Right forelimb (tissue), 1 donor: ENCODE results near the gene FAM13A.
"Not testable (repeated sequence)": the region's sequence is repeated elsewhere in the genome, so short reads cannot be mapped to it uniquely, and the experiment has no call there.

Source experiments
- DNase-seq: peaks from one replicate; pipeline ENCODE4 v3.0.0-alpha.2; 2018

The FAM13A gene

DNA sequence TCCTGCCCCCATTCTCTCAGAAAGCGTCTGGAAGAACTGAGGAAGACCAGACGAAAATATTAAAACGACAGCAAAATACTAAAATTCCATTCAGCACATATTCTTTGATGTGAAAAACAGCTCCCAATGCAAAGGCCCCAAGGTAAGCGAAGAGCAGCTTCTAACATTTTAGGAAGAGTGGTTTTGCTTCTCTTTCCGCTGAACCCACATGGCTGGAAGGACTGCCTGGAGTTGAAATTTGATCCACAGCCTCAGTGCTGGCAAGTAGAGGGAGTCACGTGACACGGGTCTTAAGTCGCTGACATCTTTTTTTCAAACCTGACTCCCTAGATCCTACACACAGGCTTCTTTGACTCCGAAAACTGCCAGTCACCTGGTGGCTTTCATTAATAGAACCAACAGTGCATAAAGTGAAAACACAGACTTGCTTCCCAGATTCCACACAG, at the start of gene FAM13A:
FAM13A (minus strand) TSS at position 233 of the 446 bp plus-strand sequence; CDS start at position 12, 221 bp downstream.
- DNase-seq = peak; percentile 88

DNA sequence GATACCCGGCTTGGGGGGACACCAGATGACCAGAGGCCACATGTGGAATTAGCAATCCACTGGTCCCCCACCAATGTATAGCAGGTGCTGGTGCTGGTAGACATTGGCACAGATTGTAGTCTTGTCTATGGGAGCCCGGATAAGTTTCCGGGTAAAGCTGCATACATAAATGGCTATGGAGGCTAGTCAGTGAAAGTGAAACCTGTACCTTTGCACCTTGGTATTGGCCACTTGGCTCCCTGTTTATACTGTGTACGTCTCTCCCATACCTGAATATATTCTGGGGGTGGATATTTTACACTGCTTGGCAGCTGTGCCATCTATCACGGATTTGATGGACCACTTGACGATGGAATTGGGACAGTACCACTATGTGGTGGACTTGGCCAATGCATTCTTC, 48.7 kb upstream of the FAM13A start:
- DNase-seq = no peak

DNA sequence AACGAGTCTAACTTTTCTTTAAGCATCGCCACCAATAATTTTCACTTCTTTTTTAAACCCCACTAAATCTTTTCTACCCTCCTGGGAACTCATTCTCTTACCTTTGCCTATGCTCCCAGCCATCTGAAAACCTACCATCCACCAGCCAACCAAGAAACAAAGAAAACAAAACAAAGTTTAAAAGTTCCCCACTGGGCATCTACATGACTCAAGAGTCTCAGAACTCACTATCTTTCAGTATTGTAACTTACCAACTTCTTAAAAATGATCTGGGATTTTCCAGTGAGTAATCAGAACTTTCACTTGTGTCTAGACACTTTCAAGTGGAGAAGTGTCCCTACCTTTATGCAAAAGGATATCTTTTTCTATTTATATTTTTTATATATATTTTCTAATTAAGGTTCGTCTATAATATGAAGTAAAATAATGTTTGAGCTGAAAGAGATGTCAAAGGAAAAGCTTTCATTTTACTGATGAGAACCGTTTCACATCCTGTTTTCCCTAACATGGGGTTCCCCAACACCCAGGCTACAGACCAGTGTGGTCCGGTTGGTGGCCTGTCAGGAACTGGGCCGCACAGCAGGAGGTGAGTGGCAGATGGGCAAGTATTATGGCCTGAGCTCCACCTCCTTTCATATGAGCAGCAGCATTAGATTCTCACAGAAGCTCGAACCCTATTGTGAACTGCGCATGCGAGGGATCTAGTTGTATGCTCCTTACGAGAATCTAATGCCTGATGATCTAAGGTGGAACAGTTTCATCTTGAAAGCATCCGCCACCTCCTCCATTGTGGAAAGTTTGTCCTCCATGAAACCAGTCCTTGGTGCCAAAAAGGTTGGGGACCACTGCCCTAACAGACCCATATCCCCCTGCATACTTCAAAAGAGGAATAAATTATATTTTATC, 44.5 kb upstream of the FAM13A start:
- no peak for DNase-seq

DNA sequence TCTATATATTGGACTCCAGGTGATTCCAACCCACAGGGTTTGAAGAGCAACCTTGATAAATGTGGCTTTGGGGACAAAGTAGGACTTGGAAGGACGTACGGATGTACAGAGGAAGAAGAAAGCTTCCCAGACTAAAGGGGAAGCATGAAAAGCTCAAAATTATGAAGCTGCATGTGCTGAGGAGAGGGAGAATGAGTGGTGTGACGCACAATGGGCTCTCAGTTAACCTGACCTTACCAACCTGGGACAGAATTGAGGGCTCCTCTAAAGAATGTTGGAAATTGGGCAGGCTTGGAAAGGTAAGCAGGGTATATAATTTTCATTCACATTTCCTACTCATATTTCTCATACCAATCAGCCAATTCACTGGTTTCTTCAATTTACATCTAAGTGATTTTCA, 43.9 kb upstream of the FAM13A start:
- no peak for DNase-seq

DNA sequence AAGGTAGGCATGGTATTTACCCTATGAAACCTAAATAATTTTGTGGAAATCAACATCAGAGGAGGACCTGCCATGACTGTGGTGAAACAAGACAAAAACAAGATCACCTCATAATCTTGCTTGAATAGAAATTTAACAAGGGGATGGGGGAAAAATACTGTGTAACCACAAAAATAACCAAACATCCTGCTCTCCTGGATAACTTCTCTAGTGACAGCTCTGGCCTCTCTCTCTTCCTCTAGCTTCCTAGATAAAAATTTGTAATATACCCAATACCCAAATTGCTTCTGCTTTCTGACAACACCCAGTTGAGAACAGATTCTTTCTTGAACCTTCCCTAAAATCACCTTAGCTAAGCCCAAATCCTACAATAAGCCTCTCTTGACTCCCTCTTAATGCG, 42.5 kb upstream of the FAM13A start:
- DNase-seq = no peak

DNA sequence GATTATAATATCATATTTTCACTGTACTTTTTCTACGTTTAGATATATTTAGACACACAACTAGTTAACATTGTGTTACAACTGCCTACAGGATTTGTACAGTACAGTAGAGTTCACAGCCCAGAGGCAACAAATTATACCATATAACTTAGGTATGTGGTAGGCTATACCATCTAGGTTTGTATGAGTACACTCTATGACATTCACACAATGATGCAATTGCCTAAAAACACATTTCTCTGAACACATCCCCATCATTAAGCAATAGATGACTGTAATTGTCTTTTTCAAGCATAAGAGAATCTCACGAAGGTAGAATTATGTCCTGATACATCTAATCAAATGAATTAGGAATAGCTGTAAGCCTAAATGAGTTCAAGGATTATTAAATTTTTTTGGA, 42.0 kb upstream of the FAM13A start:
- no peak for DNase-seq

DNA sequence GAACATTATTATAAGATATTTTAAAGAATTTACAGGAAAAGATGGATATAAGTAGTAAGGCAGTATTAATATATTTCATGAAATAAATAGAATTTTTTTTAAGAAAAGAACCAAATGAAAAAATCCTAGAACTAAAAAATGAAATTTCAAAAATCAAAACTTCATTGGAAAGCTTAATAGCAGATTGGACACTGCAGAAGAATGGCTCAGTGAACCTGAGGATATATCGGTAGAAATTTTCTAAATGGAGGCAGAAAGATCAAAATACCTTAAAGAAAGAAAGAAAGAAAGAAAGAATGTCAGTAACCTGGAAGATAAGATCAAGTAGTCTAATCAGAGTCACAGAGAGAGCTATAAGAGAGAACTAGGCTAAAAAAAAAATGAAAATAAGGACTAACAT, 21.3 kb upstream of the FAM13A start:
- no peak for DNase-seq

DNA sequence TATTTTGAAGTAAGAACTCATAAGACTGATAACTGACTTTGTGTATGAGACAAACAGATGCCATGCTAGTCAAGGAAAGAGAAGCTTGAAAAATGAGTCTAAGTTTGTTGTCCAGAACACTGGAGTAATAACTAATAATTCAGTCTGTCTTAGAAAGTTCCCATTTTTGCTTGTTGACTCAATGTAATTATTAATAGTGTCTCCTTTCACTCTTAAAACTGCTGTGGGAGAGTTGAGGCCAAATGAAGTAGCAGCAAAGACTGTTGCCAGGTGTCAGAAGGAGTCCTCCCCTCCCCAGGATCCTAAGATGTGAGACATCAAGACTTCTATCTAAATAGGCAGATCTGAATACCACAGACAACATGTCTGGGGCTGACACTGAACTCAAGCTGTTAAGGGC, 20.8 kb upstream of the FAM13A start:
- DNase-seq = no peak

DNA sequence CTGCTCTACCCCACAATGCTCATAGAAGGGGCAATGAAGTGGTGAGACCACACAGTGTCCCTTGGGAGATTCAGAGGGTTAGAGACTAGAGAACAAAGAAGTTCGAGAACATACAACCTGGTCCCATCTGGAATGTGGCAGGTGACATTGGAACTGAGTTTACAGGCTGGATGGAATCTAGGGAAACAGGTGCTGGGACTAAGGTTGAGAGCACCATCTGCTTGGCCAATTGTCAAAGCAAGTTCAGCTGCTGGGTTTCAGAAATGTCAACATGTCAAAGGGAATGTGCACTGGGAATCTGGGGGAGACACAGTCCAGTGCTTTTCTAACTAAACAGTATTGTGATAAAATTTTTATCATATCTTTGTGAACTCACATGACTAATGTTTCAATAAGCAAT, 15.9 kb upstream of the FAM13A start:
- no peak for DNase-seq

DNA sequence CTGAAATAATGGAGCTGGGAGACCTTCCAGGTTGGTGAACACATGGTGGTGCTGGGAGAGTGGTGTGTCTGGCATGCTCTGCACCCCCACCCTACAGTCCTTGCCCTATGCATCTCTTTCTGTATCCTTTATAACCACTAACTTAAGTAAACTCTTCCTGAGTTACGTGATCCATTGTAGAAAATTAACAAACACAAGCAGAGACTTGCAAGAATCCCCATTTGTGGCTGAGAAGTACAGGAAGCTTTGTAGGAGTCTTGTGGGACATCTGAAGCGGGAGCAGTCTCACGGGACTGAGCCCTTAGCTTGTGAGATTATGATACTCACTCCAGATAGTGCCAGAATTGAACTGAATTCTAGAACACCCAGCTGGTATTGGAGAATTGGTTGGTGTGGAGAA, 14.3 kb upstream of the FAM13A start:
- DNase-seq = no peak

DNA sequence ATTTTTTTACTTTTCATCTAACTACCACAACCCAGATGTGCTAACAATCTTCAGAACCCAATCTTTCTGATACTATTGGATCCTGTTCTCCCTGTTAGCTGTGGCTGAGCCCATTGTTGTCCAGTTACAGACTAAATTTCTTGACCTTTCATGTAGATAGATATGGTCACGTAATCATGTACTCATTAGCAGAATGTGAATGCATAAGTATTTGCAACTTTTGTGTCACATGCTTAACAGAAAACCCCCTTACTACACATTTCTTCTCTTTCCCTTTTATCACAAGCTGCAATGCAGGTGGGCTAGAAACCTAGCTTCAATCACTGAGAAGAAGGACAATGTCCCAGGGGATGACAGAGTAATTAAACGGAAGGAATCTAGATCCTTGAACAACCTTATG, 13.1 kb upstream of the FAM13A start:
- DNase-seq = no peak

DNA sequence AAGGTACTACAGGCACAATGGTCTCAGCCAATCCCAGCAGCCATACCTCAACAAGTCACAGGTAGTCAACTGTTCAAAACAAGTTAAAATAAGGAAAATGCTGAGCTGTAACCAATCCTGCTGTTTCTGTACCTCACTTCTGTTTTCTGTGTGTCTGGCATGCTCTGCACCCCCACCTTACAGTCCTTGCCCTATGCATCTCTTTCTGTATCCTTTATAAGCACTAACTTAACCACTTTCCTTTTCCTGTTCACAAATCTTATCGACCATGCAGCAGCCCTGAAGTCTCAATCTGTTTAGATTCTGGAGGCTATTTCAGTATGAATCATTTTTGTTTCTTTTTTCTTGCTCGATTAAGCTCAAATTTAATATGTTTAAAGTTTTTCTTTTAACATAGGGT, 12.5 kb upstream of the FAM13A start:
- no peak for DNase-seq

DNA sequence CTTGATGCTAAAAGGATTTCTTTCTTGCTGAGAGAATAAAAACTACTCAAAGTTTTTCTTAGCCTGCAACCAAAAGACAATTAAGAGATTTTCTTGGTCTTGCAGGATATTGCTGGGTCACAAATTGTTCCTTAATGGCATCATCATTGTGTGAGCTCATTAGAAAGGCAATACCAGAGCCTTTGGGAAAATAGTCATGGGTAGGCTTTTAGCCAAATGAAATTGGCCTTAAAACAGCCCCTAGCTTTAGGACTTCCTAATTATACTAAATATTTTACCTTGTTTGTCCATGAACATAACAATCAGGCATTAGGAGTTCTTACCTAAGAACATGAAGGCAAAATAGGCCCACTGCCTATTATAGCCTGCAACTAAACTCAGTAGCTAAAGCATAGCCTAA, 10.4 kb upstream of the FAM13A start:
- no peak for DNase-seq

DNA sequence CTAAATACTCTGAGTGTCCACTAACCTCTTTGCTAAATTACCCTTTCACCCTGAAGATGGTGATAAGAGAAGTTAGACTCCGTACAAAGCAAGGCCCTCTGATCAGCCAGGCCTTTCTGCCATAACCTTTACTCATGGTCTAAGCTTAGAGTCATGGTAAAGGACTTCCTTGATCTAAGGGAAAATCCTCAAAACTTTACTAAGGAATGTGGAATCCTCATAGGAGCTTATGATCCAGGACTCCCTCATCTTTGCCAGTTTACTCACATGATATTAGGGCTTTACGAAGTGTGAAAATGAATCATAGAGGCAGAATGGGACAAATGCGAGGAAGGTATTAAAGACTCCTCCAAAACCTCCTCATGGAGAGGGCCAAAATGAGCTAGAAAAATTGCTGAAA, 7.9 kb upstream of the FAM13A start:
- no peak for DNase-seq

DNA sequence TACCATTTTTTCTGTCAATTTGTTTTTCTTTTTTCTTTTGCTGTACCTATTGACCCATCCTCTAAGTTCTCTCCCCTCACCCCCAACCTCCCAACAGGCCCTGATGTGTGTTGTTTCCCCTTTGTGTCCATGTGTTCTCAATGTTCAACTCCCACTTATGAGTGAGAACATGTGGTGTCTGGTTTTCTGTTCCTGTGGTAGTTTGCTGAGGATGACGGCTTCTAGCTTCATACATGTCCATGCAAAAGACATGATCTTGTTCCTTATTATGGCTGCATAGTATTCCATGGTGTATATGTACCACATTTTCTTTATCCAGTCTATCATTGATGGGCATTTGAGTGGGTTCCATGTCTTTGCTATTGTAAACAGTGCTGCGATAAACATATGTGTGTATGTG, 859 bp upstream of the FAM13A start:
- not testable (repeated sequence) for DNase-seq

DNA sequence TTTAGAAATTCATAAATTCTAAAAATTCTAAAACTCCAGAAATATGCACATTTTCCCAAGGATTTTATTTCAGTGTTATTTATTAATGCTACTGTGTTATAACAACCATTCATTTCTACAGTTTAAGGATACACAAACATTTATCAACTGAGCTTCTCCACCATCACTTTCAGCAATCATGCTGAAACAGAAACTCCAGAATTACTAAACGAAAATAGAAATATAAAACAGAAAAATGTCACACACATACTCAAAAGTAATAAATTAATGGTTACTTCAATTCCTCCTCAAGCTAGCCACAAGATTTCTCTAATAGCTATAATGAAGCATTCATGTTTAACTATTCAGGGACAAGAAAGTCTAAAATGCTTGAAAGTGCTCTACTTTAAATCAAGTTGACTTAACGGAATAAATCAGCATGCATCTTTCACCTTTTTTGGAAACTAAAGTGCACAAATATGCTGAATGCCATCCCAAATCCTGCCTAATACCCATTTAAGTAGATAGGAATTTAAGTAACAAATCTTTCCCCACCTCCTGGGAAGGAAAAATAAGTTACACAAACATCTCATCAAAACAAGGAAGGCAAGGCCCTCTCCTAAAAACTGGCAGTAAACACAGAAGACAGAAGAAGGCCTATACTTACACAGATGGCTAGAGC, 563 bp downstream of the FAM13A start:
- no peak for DNase-seq

DNA sequence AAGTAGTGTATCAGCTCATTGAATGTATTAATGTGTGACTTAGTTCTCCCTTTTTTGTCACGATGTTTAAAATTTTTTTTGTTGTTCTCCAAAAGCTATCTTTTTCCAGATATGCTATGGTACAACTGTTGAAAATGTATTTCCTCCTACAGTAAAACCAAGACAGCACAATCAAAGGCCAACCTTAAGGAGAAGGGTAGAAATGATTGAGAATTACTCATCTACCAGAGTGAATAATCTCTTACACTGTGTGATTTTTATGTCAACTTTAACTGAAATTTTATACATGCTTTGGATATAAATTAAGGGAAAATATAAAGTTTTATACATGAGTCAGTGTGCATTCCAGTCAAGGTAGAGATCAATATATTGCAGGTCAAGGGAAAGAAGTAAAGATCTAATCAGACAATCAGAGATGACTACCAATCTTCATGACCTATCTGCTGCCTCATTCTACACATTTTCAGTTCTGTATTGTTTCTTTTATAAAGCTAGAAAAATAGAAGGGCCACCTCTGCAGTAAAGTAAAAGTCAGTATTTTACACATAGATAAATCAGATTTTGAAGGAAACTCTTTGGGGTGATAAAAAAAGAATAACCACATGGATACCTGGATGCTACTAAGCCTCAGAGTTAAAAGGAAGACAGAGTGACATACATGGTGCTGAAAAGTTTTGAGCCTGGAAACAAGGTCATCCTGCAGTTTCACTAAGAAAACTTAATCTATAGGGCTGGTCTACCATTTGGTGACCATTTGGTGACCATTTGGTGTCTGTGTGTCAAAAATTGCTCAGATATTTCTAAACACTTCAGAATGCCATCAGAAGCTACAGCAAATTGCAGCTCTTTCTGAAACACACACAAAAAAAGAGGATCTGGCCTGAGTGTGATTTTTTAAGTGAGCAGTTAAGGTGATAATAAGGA, 1.6 kb downstream of the FAM13A start:
- no peak for DNase-seq

DNA sequence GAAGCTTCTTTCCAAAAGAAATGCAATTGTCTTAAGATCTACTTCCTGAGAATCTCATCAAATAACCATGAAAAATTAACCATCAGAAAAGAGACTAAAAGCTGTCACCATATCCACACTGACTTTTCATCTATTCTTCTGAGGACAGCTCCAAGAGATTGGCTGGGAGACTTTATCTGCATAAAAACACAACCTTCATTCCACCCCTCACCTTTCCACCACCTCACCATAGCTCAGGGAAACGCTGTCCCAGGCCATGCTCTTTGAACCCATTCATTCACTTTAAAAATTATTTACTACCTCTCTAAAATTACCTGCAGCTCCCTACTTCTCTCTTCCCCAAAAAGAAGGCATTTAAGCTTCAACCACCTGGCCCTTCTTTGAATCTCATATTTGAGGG, 2.4 kb downstream of the FAM13A start:
- no peak for DNase-seq

DNA sequence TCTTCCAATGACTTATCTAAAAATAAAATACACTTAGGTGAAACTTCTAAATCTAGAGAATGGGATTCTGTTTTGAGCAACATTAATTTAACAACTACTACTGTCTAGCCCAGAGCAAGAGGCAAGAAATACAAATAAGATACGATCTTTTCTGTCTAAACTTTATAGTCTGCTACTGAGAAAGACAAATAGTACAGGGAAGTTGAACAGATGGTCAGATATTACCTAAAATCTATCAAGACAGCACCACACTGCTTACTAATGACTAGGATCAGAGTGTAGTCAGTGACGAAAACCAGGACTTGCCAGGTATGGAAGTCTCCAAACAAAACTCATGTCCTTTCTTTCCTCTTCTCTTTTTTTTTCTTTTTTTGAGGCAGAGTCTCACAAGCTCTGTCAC, 7.1 kb downstream of the FAM13A start:
- DNase-seq = no peak

DNA sequence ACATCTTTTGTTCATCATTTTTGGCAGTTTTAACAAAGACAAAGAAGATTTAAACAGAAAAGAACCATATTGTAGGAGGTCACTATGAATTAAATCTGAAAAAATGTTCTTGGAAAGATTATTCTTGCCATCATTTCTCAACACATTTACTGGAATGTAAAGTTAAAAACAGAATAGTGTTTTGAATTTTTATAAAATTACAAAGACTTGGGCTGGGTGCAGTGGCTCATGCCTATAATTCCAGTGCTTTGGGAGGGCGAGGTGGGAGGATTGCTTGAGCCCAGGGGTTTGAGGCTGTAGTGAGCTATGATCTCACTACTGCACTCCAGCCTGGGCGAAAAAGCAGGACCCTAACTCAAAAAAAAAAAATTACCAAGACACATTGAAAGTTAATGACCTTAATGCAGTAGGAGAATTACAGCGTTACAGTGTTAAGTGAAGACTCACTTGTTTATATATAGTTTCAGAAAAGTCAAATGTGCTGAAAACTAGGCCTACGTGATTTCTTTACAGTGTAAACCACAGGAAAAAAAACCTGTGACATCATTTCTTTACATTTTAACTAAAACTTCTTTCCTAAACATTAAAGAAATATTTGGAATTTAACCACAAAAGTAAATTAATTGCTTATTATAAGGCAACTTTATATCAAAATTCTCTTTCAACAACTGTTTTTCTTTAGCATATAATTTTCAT, 7.9 kb downstream of the FAM13A start:
- DNase-seq = no peak

DNA sequence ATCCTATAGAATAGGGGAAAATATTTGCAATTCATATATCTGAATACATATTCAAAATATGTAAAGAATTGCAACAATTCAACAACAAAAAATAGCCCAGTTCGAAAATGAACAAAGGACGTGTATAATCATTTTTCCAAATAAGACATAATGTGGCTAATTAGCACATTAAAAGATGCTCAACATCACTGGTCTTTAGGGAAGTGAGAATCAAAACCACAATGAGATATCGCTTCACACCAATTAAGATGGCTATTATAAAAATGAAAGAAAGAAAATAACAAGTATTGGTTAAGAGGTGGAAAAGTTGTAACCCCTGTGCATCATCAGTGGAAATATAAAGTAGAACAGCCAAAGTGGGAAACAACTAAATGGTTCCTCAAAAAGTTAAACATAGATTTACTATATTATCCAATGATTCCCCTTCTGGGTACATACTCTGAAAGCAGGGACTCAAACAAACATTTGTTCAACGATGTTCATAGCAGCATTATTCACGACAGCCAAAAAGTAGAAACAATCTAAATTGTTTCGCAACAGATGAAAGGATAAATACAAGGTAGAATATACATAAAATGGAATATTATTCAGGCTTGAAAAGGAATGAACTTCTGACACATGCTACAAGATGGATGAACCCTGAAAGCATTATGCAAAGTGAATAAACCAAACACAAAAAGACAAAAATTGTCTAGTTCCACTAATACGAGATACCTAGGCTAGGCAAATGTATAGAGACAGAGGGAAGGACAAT, 12.7 kb downstream of the FAM13A start:
- DNase-seq = no peak

DNA sequence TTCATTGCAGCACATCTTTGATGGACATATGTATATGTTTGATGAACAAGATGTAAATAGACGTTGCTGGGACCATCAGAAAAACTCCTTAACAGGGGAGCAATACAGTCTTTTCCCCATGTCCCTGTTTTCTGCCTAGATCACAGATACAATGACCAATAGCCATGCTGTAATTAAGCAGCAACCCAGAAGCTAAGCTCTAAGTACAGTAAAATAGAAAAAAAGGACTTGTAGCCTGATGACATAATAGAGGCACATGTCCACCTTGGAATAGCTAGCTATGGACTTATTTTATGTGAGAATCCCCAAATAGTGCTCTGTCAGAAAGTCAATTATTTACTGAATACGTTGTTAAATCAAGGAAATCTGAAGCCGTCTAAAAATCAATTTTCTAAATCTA, 14.9 kb downstream of the FAM13A start:
- no peak for DNase-seq
